WI38 (cell line): ENCODE data around the gene NRROS.

ENCODE experiments used
- H3K4me3 ChIP-seq: 2 replicates; pipeline ENCODE4 v1.5.1; 2011; ENCODE audit warnings: low read depth, mild to moderate bottlenecking, control low read depth, low read length
- CTCF ChIP-seq: IDR thresholded peaks from 2 replicates; pipeline ENCODE4 v1.5.1; 2012; ENCODE audit warnings: low read depth, mild to moderate bottlenecking, control low read depth, low read length

The NRROS gene

GRCh38 chr3:196689941-196690660 lies 50.6 kb downstream of the NRROS start:
- no peak overlapping the region for H3K4me3 ChIP-seq
- no peak for TF ChIP-seq CTCF

- TF ChIP-seq CTCF = no peak
These were observed 51.9 kb downstream of the NRROS start for GRCh38 chr3:196691386-196691785.

GRCh38 chr3:196694202-196694638 lies 54.7 kb downstream of the NRROS start:
- no peak for TF ChIP-seq CTCF
- no peak overlapping the region for H3K4me3 ChIP-seq

More at GRCh38 chr3:196691386-196691785, 51.9 kb downstream of the NRROS start:
- H3K4me3 ChIP-seq = no peak overlapping the region

GRCh38 chr3:196694941-196695848 lies 55.7 kb downstream of the NRROS start:
- no peak overlapping the region for H3K4me3 ChIP-seq
- no peak for TF ChIP-seq CTCF

- no peak for TF ChIP-seq CTCF
These were observed 56.3 kb downstream of the NRROS start for GRCh38 chr3:196695849-196696226.

GRCh38 chr3:196697270-196697669 lies 57.8 kb downstream of the NRROS start:
- H3K4me3 ChIP-seq = no peak overlapping the region
- TF ChIP-seq CTCF = no peak

More at GRCh38 chr3:196695849-196696226, 56.3 kb downstream of the NRROS start:
- no peak overlapping the region for H3K4me3 ChIP-seq

- TF ChIP-seq CTCF = no peak
- no peak overlapping the region for H3K4me3 ChIP-seq
These were observed 60.3 kb downstream of the NRROS start for GRCh38 chr3:196699749-196700148.
